Esophagus muscularis mucosa (tissue), 4 donors: Measurements from ENCODE around the gene GPR157.

Source experiments
- CTCF ChIP-seq, 3 experiments: fragments of 200-600 bp in 2 of 3; fragments of 450-650 bp in 1 of 3; sonication (generic) in 2 of 3; IDR thresholded peaks; one replicate each; pipeline ENCODE4 v1.5.1; 2017 to 2019; ENCODE audit warnings: antibody characterized with exemption in 3 of 3, mild to moderate bottlenecking in 2 of 3, moderate library complexity in 1 of 3
- EP300 ChIP-seq: sonication (generic); formaldehyde crosslinking; IDR thresholded peaks from one replicate; pipeline ENCODE4 v1.6.1; 2017; ENCODE audit warnings: antibody characterized with exemption
- POLR2A ChIP-seq: fragments of 450-650 bp; IDR thresholded peaks from one replicate; pipeline ENCODE4 v1.6.1; 2017; ENCODE audit warnings: antibody characterized with exemption, moderate library complexity, mild to moderate bottlenecking, low read depth
- POLR2AphosphoS5 ChIP-seq, 2 donors: sonication (generic); formaldehyde crosslinking; IDR thresholded peaks; one replicate each; pipeline ENCODE4 v1.6.1; 2017; ENCODE audit warnings: antibody characterized with exemption in 2 of 2

DNA sequence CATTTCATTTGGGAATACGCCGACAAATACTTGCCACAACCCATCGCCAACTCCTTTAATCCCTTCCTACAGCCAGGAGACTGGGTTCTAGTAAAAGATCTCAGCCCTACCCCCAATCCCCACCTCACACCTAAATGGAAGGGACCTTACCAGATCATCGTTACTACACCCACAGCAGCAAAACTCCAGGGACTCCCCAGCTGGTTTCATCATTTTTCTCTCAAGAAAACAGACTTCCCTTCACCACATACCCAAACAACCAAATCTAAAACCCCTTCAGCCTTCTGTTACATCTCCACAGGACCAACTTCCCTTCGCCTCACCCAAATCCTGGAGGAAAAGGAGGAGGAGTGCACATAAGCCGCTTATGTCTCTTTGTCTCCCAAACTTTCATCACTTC, 35.8 kb downstream of the GPR157 start:
- TF ChIP-seq CTCF (IDR thresholded peaks at IDR 0.05) (no peak), POLR2A (no peak), EP300 (no peak), POLR2AphosphoS5 (IDR thresholded peaks at IDR 0.05) (no peak)
